CD4-positive, CD25-positive, alpha-beta regulatory T cell (primary cell): ENCODE results near the gene MYO10. TPM values are rescaled to one million over a fixed set of nuclear protein-coding genes. Genes with fewer than 3 reads are reported as not detected.

Source experiments
- ATAC-seq, 2 donors: fragments of 150-1000 bp; cut with Tn5 transposase; one replicate each; pipeline ENCODE4 v1.10.0; 2021; ENCODE audit warnings: low read depth in 2 of 2, moderate number of reproducible peaks in 2 of 2, moderate library complexity in 1 of 2
- DNase-seq, 3 donors: peaks; one replicate each; pipeline versions ENCODE4 v3.0.0 to v3.0.0-alpha.2; 2012 to 2022; ENCODE audit warnings: mixed read lengths in 1 of 3
- H3K27ac ChIP-seq: one replicate; pipeline ENCODE4 v1.7.0; 2013; ENCODE audit warnings: mild to moderate bottlenecking, low read length; ENCODE audit not compliant: insufficient read depth, poor library complexity, severe bottlenecking
- H3K27me3 ChIP-seq: one replicate; pipeline ENCODE4 v1.7.0; 2013; ENCODE audit warnings: low read length; ENCODE audit not compliant: control insufficient read depth, insufficient read depth
- H3K36me3 ChIP-seq: one replicate; pipeline ENCODE4 v1.7.0; 2013; ENCODE audit warnings: mild to moderate bottlenecking, low read length, moderate library complexity; ENCODE audit not compliant: control insufficient read depth, insufficient read depth
- H3K4me1 ChIP-seq: 2 replicates; pipeline ENCODE4 v1.7.0; 2013; ENCODE audit warnings: mild to moderate bottlenecking, low read length; ENCODE audit not compliant: insufficient read depth, control insufficient read depth, poor library complexity, severe bottlenecking
- H3K4me3 ChIP-seq: one replicate; pipeline ENCODE4 v1.7.0; 2013; ENCODE audit warnings: low read depth, mild to moderate bottlenecking, low read length, moderate library complexity
- H3K9me3 ChIP-seq, 2 experiments: 1 replicate in 1 of 2; 2 replicates in 1 of 2; pipeline ENCODE4 v1.7.0; 2013; ENCODE audit warnings: low read length in 2 of 2, mild to moderate bottlenecking in 1 of 2, moderate library complexity in 1 of 2; ENCODE audit not compliant: control insufficient read depth in 2 of 2
- H3K27ac Mint-ChIP-seq, 3 donors: one replicate each; pipeline ENCODE4 v1.8.0; 2020 to 2022; ENCODE audit warnings: mild to moderate bottlenecking in 3 of 3, mixed read lengths in 3 of 3, moderate library complexity in 2 of 3
- H3K27me3 Mint-ChIP-seq: one replicate; pipeline ENCODE4 v1.8.0; 2022; ENCODE audit warnings: mild to moderate bottlenecking, mixed read lengths
- H3K36me3 Mint-ChIP-seq: one replicate; pipeline ENCODE4 v1.8.0; 2020; ENCODE audit warnings: mixed read lengths
- H3K4me1 Mint-ChIP-seq, 4 donors: one replicate each; pipeline ENCODE4 v1.8.0; 2020 to 2022; ENCODE audit warnings: mixed read lengths in 4 of 4, mild to moderate bottlenecking in 1 of 4
- H3K4me3 Mint-ChIP-seq, 4 donors: one replicate each; pipeline ENCODE4 v1.8.0; 2020 to 2022; ENCODE audit warnings: mild to moderate bottlenecking in 4 of 4, mixed read lengths in 4 of 4, moderate library complexity in 3 of 4
- H3K9me3 Mint-ChIP-seq, 7 donors: one replicate each; pipeline ENCODE4 v1.8.0; 2020 to 2022; ENCODE audit warnings: mixed read lengths in 7 of 7, mild to moderate bottlenecking in 3 of 7, moderate library complexity in 2 of 7
- polyA plus RNA-seq, 4 donors: library from polyadenylated mRNA; unstranded; fragments of 300-500 nt; fragmentation: Illumina TruSeq; gene quantifications; one replicate each; pipeline ENCODE4 v1.2.3, GENCODE V29; 2021
- total RNA-seq: library from RNA; stranded (reverse); gene quantifications from one replicate; pipeline ENCODE4 v1.2.3, GENCODE V29; 2022

MYO10 gene
- total and polyA plus RNA-seq, 5 donors from 2014 or later, result 0.01 to 0.05 (median 0.02) TPM; not detected in 1

GRCh38 chr5:16644301-16644889 lies 291.7 kb downstream of the MYO10 start:
- DNase-seq (peak in 1 of 3 donors; percentile 23), ATAC-seq (peak; percentile 34 to 40)
- peak overlapping the region in 2 of 4 donors; percentile 62 to 67 for H3K4me3 Mint-ChIP-seq

GRCh38 chr5:16642867-16643266 lies 293.2 kb downstream of the MYO10 start:
- Mint-ChIP-seq H3K27me3 (peaks cover 15% of the 10 kb centered on the region), H3K9me3 (peaks cover 0 to 5% (median 2%) of the 10 kb centered on the region in 7 donors), H3K4me1 (peaks cover 0 to 10% (median 3%) of the 10 kb centered on the region in 4 donors), H3K4me3 (no peak overlapping the region), H3K27ac (no peak overlapping the region), H3K36me3 (no peaks in the 10 kb centered on the region)
- H3K27ac ChIP-seq, result no peak overlapping the region
- H3K36me3 ChIP-seq, result no peaks in the 10 kb centered on the region
- ATAC-seq (no peak), DNase-seq (no peak)
- H3K4me3 ChIP-seq, result no peak overlapping the region
- no peaks in the 10 kb centered on the region for H3K9me3 ChIP-seq
- no peaks in the 10 kb centered on the region for H3K4me1 ChIP-seq
- no peaks in the 10 kb centered on the region for H3K27me3 ChIP-seq

More at GRCh38 chr5:16644301-16644889, 291.7 kb downstream of the MYO10 start:
- Histone ChIP-seq H3K9me3 (no peaks in the 10 kb centered on the region), H3K27ac (no peak overlapping the region), H3K36me3 (no peaks in the 10 kb centered on the region), H3K4me1 (no peaks in the 10 kb centered on the region), H3K4me3 (no peak overlapping the region), H3K27me3 (no peaks in the 10 kb centered on the region)
- Mint-ChIP-seq H3K27me3 (peaks cover 10% of the 10 kb centered on the region), H3K9me3 (peaks cover 0 to 5% (median 3%) of the 10 kb centered on the region in 7 donors), H3K36me3 (no peaks in the 10 kb centered on the region), H3K4me1 (peaks cover 0 to 10% (median 3%) of the 10 kb centered on the region in 4 donors), H3K27ac (peak overlapping the region; percentile 75 to 84 (median 80))

GRCh38 chr5:16639206-16639605 lies 296.9 kb downstream of the MYO10 start:
- Histone ChIP-seq H3K36me3 (no peaks in the 10 kb centered on the region), H3K27ac (no peak overlapping the region), H3K4me3 (no peak overlapping the region), H3K9me3 (no peaks in the 10 kb centered on the region), H3K27me3 (no peaks in the 10 kb centered on the region), H3K4me1 (no peaks in the 10 kb centered on the region)
- H3K4me3 Mint-ChIP-seq, result no peak overlapping the region
- no peak for DNase-seq
- H3K4me1 Mint-ChIP-seq, result peaks cover 0 to 4% (median 2%) of the 10 kb centered on the region in 4 donors
- no peaks in the 10 kb centered on the region for H3K36me3 Mint-ChIP-seq
- H3K9me3 Mint-ChIP-seq, result peaks cover 0 to 5% (median 1%) of the 10 kb centered on the region in 7 donors
- H3K27me3 Mint-ChIP-seq, result peaks cover 15% of the 10 kb centered on the region
- no peak for ATAC-seq
- H3K27ac Mint-ChIP-seq, result no peak overlapping the region

GRCh38 chr5:16628376-16628775 lies 307.7 kb downstream of the MYO10 start:
- Histone ChIP-seq H3K9me3 (no peaks in the 10 kb centered on the region), H3K36me3 (no peaks in the 10 kb centered on the region), H3K4me1 (peaks cover 47% of the 10 kb centered on the region), H3K27me3 (no peaks in the 10 kb centered on the region), H3K4me3 (no peak overlapping the region), H3K27ac (no peak overlapping the region)
- no peak for ATAC-seq
- Mint-ChIP-seq H3K36me3 (no peaks in the 10 kb centered on the region), H3K27ac (peak overlapping the region in 2 of 3 donors; percentile 70 to 92), H3K9me3 (peaks cover 0 to 6% (median 2%) of the 10 kb centered on the region in 7 donors), H3K27me3 (no peaks in the 10 kb centered on the region), H3K4me1 (peaks cover 29 to 62% (median 39%) of the 10 kb centered on the region in 4 donors), H3K4me3 (no peak overlapping the region)
- DNase-seq, result no peak

GRCh38 chr5:16626696-16627264 lies 309.3 kb downstream of the MYO10 start:
- H3K4me3 Mint-ChIP-seq, result peak overlapping the region; percentile 16 to 80 (median 64)
- ATAC-seq (peak; percentile 57 to 60), DNase-seq (peak in 2 of 3 donors; percentile 47 to 77)
- Histone ChIP-seq H3K36me3 (no peaks in the 10 kb centered on the region), H3K27me3 (no peaks in the 10 kb centered on the region), H3K9me3 (no peaks in the 10 kb centered on the region), H3K27ac (no peak overlapping the region), H3K4me3 (peak overlapping the region; percentile 37), H3K4me1 (peaks cover 47% of the 10 kb centered on the region)
- peaks cover 29 to 58% (median 39%) of the 10 kb centered on the region in 4 donors for H3K4me1 Mint-ChIP-seq
- peak overlapping the region; percentile 80 to 92 (median 89) for H3K27ac Mint-ChIP-seq
- peaks cover 0 to 4% (median 0%) of the 10 kb centered on the region in 7 donors for H3K9me3 Mint-ChIP-seq
- H3K27me3 Mint-ChIP-seq, result no peaks in the 10 kb centered on the region
- H3K36me3 Mint-ChIP-seq, result no peaks in the 10 kb centered on the region

- no peak overlapping the region for H3K4me3 ChIP-seq
- Mint-ChIP-seq H3K9me3 (peaks cover 0 to 3% (median 0%) of the 10 kb centered on the region in 7 donors), H3K4me3 (peak overlapping the region in 1 of 4 donors; percentile 16), H3K27ac (peak overlapping the region in 2 of 3 donors; percentile 79 to 92), H3K27me3 (no peaks in the 10 kb centered on the region), H3K4me1 (peaks cover 28 to 58% (median 30%) of the 10 kb centered on the region in 4 donors), H3K36me3 (peaks cover 6% of the 10 kb centered on the region)
- ATAC-seq (no peak), DNase-seq (no peak)
- no peaks in the 10 kb centered on the region for H3K9me3 ChIP-seq
- H3K27ac ChIP-seq, result no peak overlapping the region
- no peaks in the 10 kb centered on the region for H3K36me3 ChIP-seq
- peaks cover 38% of the 10 kb centered on the region for H3K4me1 ChIP-seq
- no peaks in the 10 kb centered on the region for H3K27me3 ChIP-seq
Measured at GRCh38 chr5:16625096-16625495, 311.0 kb downstream of the MYO10 start.

- Histone ChIP-seq H3K36me3 (no peaks in the 10 kb centered on the region), H3K4me1 (peaks cover 18% of the 10 kb centered on the region), H3K9me3 (no peaks in the 10 kb centered on the region), H3K27me3 (no peaks in the 10 kb centered on the region), H3K27ac (no peak overlapping the region), H3K4me3 (no peak overlapping the region)
- H3K36me3 Mint-ChIP-seq, result peaks cover 13% of the 10 kb centered on the region
- H3K9me3 Mint-ChIP-seq, result no peaks in the 10 kb centered on the region
- H3K4me3 Mint-ChIP-seq, result no peak overlapping the region
- no peaks in the 10 kb centered on the region for H3K27me3 Mint-ChIP-seq
- H3K27ac Mint-ChIP-seq, result no peak overlapping the region
- H3K4me1 Mint-ChIP-seq, result peaks cover 13 to 26% (median 15%) of the 10 kb centered on the region in 4 donors
- ATAC-seq (no peak), DNase-seq (no peak)
Measured at GRCh38 chr5:16619136-16619535, 317.0 kb downstream of the MYO10 start.
